SH-SY5Y (cell line): ENCODE results near the gene ATP1A4.

Source experiments
- GATA2 ChIP-seq: IDR thresholded peaks from 2 replicates; pipeline ENCODE4 v1.6.1; 2011; ENCODE audit warnings: mild to moderate bottlenecking, low read depth, low read length
- GATA3 ChIP-seq: IDR thresholded peaks from 2 replicates; pipeline ENCODE4 v1.6.1; 2011; ENCODE audit warnings: low read depth, mild to moderate bottlenecking, low read length, moderate library complexity

- no peak for TF ChIP-seq GATA3
- TF ChIP-seq GATA2, result no peak
Measured at GRCh38 chr1:160166166-160166868, 14.9 kb downstream of the ATP1A4 start.
